IMR-90 (cell line): ENCODE results near the gene GRIK1. TPM values are rescaled to one million over a fixed set of nuclear protein-coding genes. Genes with fewer than 3 reads are reported as not detected.
"Not testable (repeated sequence)": the region's sequence is repeated elsewhere in the genome, so short reads cannot be mapped to it uniquely, and the experiment has no call there.

Experiments
- ATAC-seq: fragments of 200-7000 bp; cut with Tn5 transposase; 2 replicates; pipeline ENCODE4 v1.9.1; 2020; ENCODE audit warnings: low read depth, mild to moderate bottlenecking, moderate library complexity
- BruUV-seq: library from RNA; stranded (reverse); fragments of 400-500 nt; replicated peaks from 2 replicates; lab custom pipeline; 2021; lab: Mats Ljungman, UMichigan
- CTCF ChIA-PET: fragments of 300-600 bp; formaldehyde crosslinking; extraction: SDS; loops from one replicate; lab custom pipeline; 2021; ENCODE audit warnings: antibody characterized with exemption; lab: Yijun Ruan, JAX
- POLR2A ChIA-PET: fragments of 300-600 bp; sonication (Branson Sonifier 250); formaldehyde crosslinking; loops from one replicate; lab custom pipeline; 2022; ENCODE audit warnings: antibody characterized with exemption; ENCODE audit not compliant: unreplicated experiment; lab: Charles Lee
- DNase-seq: peaks from one replicate; pipeline ENCODE4 v3.0.0; 2013
- H2AFZ ChIP-seq: replicated peaks from 2 replicates; pipeline ENCODE3; 2013; ENCODE audit warnings: low read length, mild to moderate bottlenecking; ENCODE audit not compliant: poor library complexity
- H2AK5ac ChIP-seq: 2 replicates; pipeline ENCODE4 v1.6.1; 2013; ENCODE audit warnings: low read depth, low read length, inconsistent platforms
- H2AK9ac ChIP-seq: replicated peaks from 2 replicates; pipeline ENCODE3; 2013; ENCODE audit warnings: mild to moderate bottlenecking, low read depth, low read length, moderate library complexity; ENCODE audit not compliant: poor library complexity
- H2BK120ac ChIP-seq: 2 replicates; pipeline ENCODE4 v1.6.1; 2013; ENCODE audit warnings: low read depth, low read length, inconsistent platforms
- H2BK15ac ChIP-seq: 3 replicates; pipeline ENCODE4 v1.6.1; 2013; ENCODE audit warnings: low read depth, low read length, inconsistent platforms
- H2BK20ac ChIP-seq: 2 replicates; pipeline ENCODE4 v1.6.1; 2013; ENCODE audit warnings: low read depth, mild to moderate bottlenecking, inconsistent platforms, low read length, moderate library complexity
- H2BK5ac ChIP-seq: 2 replicates; pipeline ENCODE4 v1.6.1; 2013; ENCODE audit warnings: mild to moderate bottlenecking, low read depth, low read length, inconsistent platforms; ENCODE audit not compliant: poor library complexity, severe bottlenecking
- H3K14ac ChIP-seq: replicated peaks from 2 replicates; pipeline ENCODE4 v1.6.1; 2013; ENCODE audit warnings: low read depth, low read length, inconsistent platforms
- H3K18ac ChIP-seq: 2 replicates; pipeline ENCODE4 v1.6.1; 2013; ENCODE audit warnings: low read depth, low read length, control low read depth
- H3K23ac ChIP-seq: 2 replicates; pipeline ENCODE4 v1.6.1; 2013; ENCODE audit warnings: low read depth, low read length, inconsistent platforms
- H3K27ac ChIP-seq: 2 replicates; pipeline ENCODE4 v1.5.1; 2013; ENCODE audit warnings: mild to moderate bottlenecking, control low read depth, low read length; ENCODE audit not compliant: insufficient read depth
- H3K27me3 ChIP-seq: 2 replicates; pipeline ENCODE4 v1.6.1; 2013; ENCODE audit warnings: low read length; ENCODE audit not compliant: control insufficient read depth, insufficient read depth
- H3K36me3 ChIP-seq: 2 replicates; pipeline ENCODE4 v1.6.1; 2013; ENCODE audit warnings: low read length, mixed read lengths; ENCODE audit not compliant: control insufficient read depth, insufficient read depth
- H3K4ac ChIP-seq: 2 replicates; pipeline ENCODE4 v1.6.1; 2013; ENCODE audit warnings: low read depth, low read length, inconsistent platforms
- H3K4me1 ChIP-seq: 2 replicates; pipeline ENCODE4 v1.6.1; 2013; ENCODE audit warnings: low read length, mixed read lengths; ENCODE audit not compliant: control insufficient read depth, insufficient read depth
- H3K4me2 ChIP-seq: 2 replicates; pipeline ENCODE4 v1.6.1; 2013; ENCODE audit warnings: low read depth, mild to moderate bottlenecking, control low read depth, low read length, moderate library complexity
- H3K4me3 ChIP-seq: 2 replicates; pipeline ENCODE4 v1.5.1; 2013; ENCODE audit warnings: low read depth, mild to moderate bottlenecking, control low read depth, low read length, moderate library complexity; ENCODE audit not compliant: insufficient read depth
- H3K56ac ChIP-seq: 2 replicates; pipeline ENCODE4 v1.6.1; 2013; ENCODE audit warnings: low read length, inconsistent platforms; ENCODE audit not compliant: insufficient read depth; ENCODE audit errors: extremely low read depth
- H3K79me1 ChIP-seq, 2 experiments: 2 replicates each; pipeline ENCODE4 v1.6.1; 2013; ENCODE audit warnings: low read length in 2 of 2, inconsistent platforms in 1 of 2, low read depth in 1 of 2
- H3K9ac ChIP-seq: 2 replicates; pipeline ENCODE4 v1.6.1; 2013; ENCODE audit warnings: low read depth, low read length, control low read depth
- H3K9me1 ChIP-seq: 2 replicates; pipeline ENCODE4 v1.6.1; 2013; ENCODE audit warnings: low read length, inconsistent platforms; ENCODE audit not compliant: insufficient read depth
- H3K9me3 ChIP-seq: 2 replicates; pipeline ENCODE4 v1.6.1; 2013; ENCODE audit warnings: low read length; ENCODE audit not compliant: control insufficient read depth, insufficient read depth
- H4K20me1 ChIP-seq: 2 replicates; pipeline ENCODE4 v1.6.1; 2013; ENCODE audit warnings: low read length, inconsistent platforms; ENCODE audit not compliant: insufficient read depth
- H4K5ac ChIP-seq: 2 replicates; pipeline ENCODE4 v1.6.1; 2013; ENCODE audit warnings: mild to moderate bottlenecking, low read depth, low read length, control low read depth
- H4K8ac ChIP-seq, 2 experiments: 2 replicates each; pipeline ENCODE4 v1.6.1; 2013; ENCODE audit warnings: low read depth in 2 of 2, low read length in 2 of 2, control low read depth in 1 of 2, inconsistent platforms in 1 of 2
- H4K91ac ChIP-seq: 2 replicates; pipeline ENCODE4 v1.6.1; 2013; ENCODE audit warnings: low read depth, low read length, inconsistent platforms; ENCODE audit not compliant: insufficient read depth
- WGBS, 2 experiments: methylation state at CpG; one replicate each; pipeline versions ENCODE4 v1.1.5 to v1.1.7; 2013; ENCODE audit warnings: missing lambda C conversion rate in 2 of 2; ENCODE audit not compliant: insufficient read length in 1 of 2; ENCODE audit errors: extremely low coverage in 2 of 2; 5-methylcytosine and 5-hydroxymethylcytosine counted together
- dilution Hi-C: fragments of 300-500 bp; cut with HindIII; formaldehyde crosslinking; loops from one replicate; pipeline ENCODE4 v1.14.3; 2018; ENCODE audit warnings: low sequenced_read_pairs; ENCODE audit not compliant: unreplicated experiment
- in situ Hi-C: fragments of 300-500 bp; cut with MboI; formaldehyde crosslinking; loops from 3 replicates; pipeline ENCODE4 v1.14.3; 2019; ENCODE audit warnings: low sequenced_read_pairs, inconsistent platforms, mixed read lengths
- intact Hi-C: fragments of 100-400 bp; cut with micrococcal nuclease; formaldehyde crosslinking; loops from 2 replicates; pipeline ENCODE4 v1.10.0; 2022
- polyA plus RNA-seq, 3 experiments: library from polyadenylated mRNA; depleted of rRNA; stranded (reverse); fragments of >200 nt; gene quantifications; 2 replicates each; pipeline ENCODE4 v1.2.3, GENCODE V29; 2012; ENCODE audit warnings: low replicate concordance in 1 of 3
- total RNA-seq: library from RNA; depleted of rRNA; stranded (reverse); fragments of >200 nt; gene quantifications from 2 replicates; pipeline ENCODE4 v1.2.3, GENCODE V29; 2012

GRIK1 gene
- total and polyA plus RNA-seq, 2 of the 4 experiments (the other 2 are of a cell fraction), result not detected

GRCh38 chr21:29605219-29605618 lies 334.6 kb downstream of the GRIK1 start:
- WGBS, 2 experiments, result no CpG with 5 or more reads among the region's 3 CpGs
- dilution Hi-C loops, result not testable (repeated sequence)

More at GRCh38 chr21:29605219-29605618, 334.6 kb downstream of the GRIK1 start:
- H3K79me1 ChIP-seq, H2AFZ ChIP-seq, H4K5ac ChIP-seq, H3K27me3 ChIP-seq, DNase-seq, POLR2A ChIA-PET, H2BK15ac ChIP-seq, H3K14ac ChIP-seq, H2BK120ac ChIP-seq, H2BK20ac ChIP-seq, H3K4me3 ChIP-seq, H3K36me3 ChIP-seq, CTCF ChIA-PET, H2AK5ac ChIP-seq, in situ Hi-C loops, BruUV-seq, H3K4me1 ChIP-seq, H3K56ac ChIP-seq, H3K18ac ChIP-seq, H4K91ac ChIP-seq, H3K4ac ChIP-seq, H3K9me1 ChIP-seq, H4K8ac ChIP-seq, H3K23ac ChIP-seq, H3K9ac ChIP-seq, H2AK9ac ChIP-seq, intact Hi-C loops, H3K9me3 ChIP-seq, H2BK5ac ChIP-seq, H3K27ac ChIP-seq, H3K4me2 ChIP-seq, ATAC-seq, H4K20me1 ChIP-seq: not testable (repeated sequence)
